ENCODE results near the gene ANO9. TPM values are rescaled to one million over a fixed set of nuclear protein-coding genes. Genes with fewer than 3 reads are reported as not detected.

The ANO9 gene
- total RNA-seq, 1 experiment from 2014 or later = 9.4 TPM

- no peaks in the 10 kb centered on the region for H3K9me3 Mint-ChIP-seq (ENCODE audit: unreplicated experiment)
- POLR2A ChIA-PET = interaction anchor here (0.7 to 6.0 kb wide), 5 partner anchors 23 to 236 kb away, joined by 3 to 75 read pairs (median 7); partner anchors contain the start of genes PKP3 and RNH1
- CTCF ChIA-PET = interaction anchor here (0.8 to 1.1 kb wide), 2 partner anchors 50 to 82 kb away, joined by 3 read pairs; no protein-coding TSS in a partner anchor
- no TSS peak for BruUV-seq (replicated peaks)
- DNase-seq (ENCODE audit: unreplicated experiment) = no peak
- H3K27me3 Mint-ChIP-seq (ENCODE audit: insufficient read depth, unreplicated experiment) = no peaks in the 10 kb centered on the region
- H3K36me3 Mint-ChIP-seq (ENCODE audit: insufficient read depth, unreplicated experiment) = peaks cover 4% of the 10 kb centered on the region
- intact Hi-C loops (cut with micrococcal nuclease) = loop anchor here (5.0 kb wide), 2 partner anchors 39 to 239 kb away; partner anchors contain the start of genes BET1L and RIC8A
- no peak overlapping the region for H3K27ac Mint-ChIP-seq (ENCODE audit: low read depth, unreplicated experiment)
- peaks cover 10% of the 10 kb centered on the region for H3K4me1 Mint-ChIP-seq (ENCODE audit: insufficient read depth, unreplicated experiment)
- H3K4me3 Mint-ChIP-seq (ENCODE audit: unreplicated experiment) = no peak overlapping the region
- TF ChIP-seq CTCF (IDR thresholded peaks at IDR 0.05; ENCODE audit: unreplicated experiment) = no peak
These were observed 4.2 kb upstream of the ANO9 start for GRCh38 chr11:445765-446588.

GRCh38 chr11:444396-445144 lies 2.8 kb upstream of the ANO9 start:
- BruUV-seq (replicated peaks) = no TSS peak
- POLR2A ChIA-PET = interaction anchor here (0.6 to 2.6 kb wide), 11 partner anchors 22 to 237 kb away, joined by 3 to 9 read pairs (median 5); partner anchors contain the start of genes BET1L, PKP3, PSMD13 and RIC8A
- no peak overlapping the region for H3K4me3 Mint-ChIP-seq (ENCODE audit: unreplicated experiment)
- CTCF ChIA-PET = interaction anchor here (0.5 to 1.1 kb wide), 3 partner anchors 60 to 138 kb away, joined by 3 to 4 read pairs (median 3); no protein-coding TSS in a partner anchor
- TF ChIP-seq CTCF (IDR thresholded peaks at IDR 0.05; ENCODE audit: unreplicated experiment) = no peak
- H3K27ac Mint-ChIP-seq (ENCODE audit: low read depth, unreplicated experiment) = no peak overlapping the region
- no peaks in the 10 kb centered on the region for H3K36me3 Mint-ChIP-seq (ENCODE audit: insufficient read depth, unreplicated experiment)
- H3K27me3 Mint-ChIP-seq (ENCODE audit: insufficient read depth, unreplicated experiment) = no peaks in the 10 kb centered on the region
- no peak for DNase-seq (ENCODE audit: unreplicated experiment)
- peaks cover 6% of the 10 kb centered on the region for H3K4me1 Mint-ChIP-seq (ENCODE audit: insufficient read depth, unreplicated experiment)
- intact Hi-C loops (cut with micrococcal nuclease) = loop anchor here (5.0 kb wide), 2 partner anchors 37 to 237 kb away; partner anchors contain the start of genes BET1L and RIC8A
- H3K9me3 Mint-ChIP-seq (ENCODE audit: unreplicated experiment) = no peaks in the 10 kb centered on the region

- no peak overlapping the region for H3K4me3 Mint-ChIP-seq (ENCODE audit: unreplicated experiment)
- H3K27ac Mint-ChIP-seq (ENCODE audit: low read depth, unreplicated experiment) = no peak overlapping the region
- CTCF ChIA-PET = interaction anchor here (0.8 to 1.1 kb wide), 3 partner anchors 8 to 137 kb away, joined by 3 to 4 read pairs (median 3); no protein-coding TSS in a partner anchor
- no peak for TF ChIP-seq CTCF (IDR thresholded peaks at IDR 0.05; ENCODE audit: unreplicated experiment)
- BruUV-seq (replicated peaks) = no TSS peak
- DNase-seq (ENCODE audit: unreplicated experiment) = peak; percentile 16
- H3K9me3 Mint-ChIP-seq (ENCODE audit: unreplicated experiment) = no peaks in the 10 kb centered on the region
- no peaks in the 10 kb centered on the region for H3K27me3 Mint-ChIP-seq (ENCODE audit: insufficient read depth, unreplicated experiment)
- peaks cover 6% of the 10 kb centered on the region for H3K4me1 Mint-ChIP-seq (ENCODE audit: insufficient read depth, unreplicated experiment)
- no peaks in the 10 kb centered on the region for H3K36me3 Mint-ChIP-seq (ENCODE audit: insufficient read depth, unreplicated experiment)
- POLR2A ChIA-PET = interaction anchor here (0.6 to 2.6 kb wide), 9 partner anchors 27 to 236 kb away, joined by 3 to 9 read pairs (median 5); partner anchors contain the start of genes BET1L, PKP3, PSMD13 and RIC8A
- intact Hi-C loops (cut with micrococcal nuclease) = no loop called here
These were observed 1.9 kb upstream of the ANO9 start for GRCh38 chr11:443542-444199.

Measured in MCF 10A (cell line).